GM19395 (cell line): Measurements from ENCODE around the gene NOP9.
A peak's percentile ranks its signal among the peaks of the same experiment; 100 is the strongest.

Experiments
- ATAC-seq: cut with Tn5 transposase; IDR thresholded peaks from one replicate; pipeline ENCODE4 v1.9.1; 2021; ENCODE audit warnings: mild to moderate bottlenecking, moderate library complexity; ENCODE audit not compliant: unreplicated experiment

The NOP9 gene, protein sequence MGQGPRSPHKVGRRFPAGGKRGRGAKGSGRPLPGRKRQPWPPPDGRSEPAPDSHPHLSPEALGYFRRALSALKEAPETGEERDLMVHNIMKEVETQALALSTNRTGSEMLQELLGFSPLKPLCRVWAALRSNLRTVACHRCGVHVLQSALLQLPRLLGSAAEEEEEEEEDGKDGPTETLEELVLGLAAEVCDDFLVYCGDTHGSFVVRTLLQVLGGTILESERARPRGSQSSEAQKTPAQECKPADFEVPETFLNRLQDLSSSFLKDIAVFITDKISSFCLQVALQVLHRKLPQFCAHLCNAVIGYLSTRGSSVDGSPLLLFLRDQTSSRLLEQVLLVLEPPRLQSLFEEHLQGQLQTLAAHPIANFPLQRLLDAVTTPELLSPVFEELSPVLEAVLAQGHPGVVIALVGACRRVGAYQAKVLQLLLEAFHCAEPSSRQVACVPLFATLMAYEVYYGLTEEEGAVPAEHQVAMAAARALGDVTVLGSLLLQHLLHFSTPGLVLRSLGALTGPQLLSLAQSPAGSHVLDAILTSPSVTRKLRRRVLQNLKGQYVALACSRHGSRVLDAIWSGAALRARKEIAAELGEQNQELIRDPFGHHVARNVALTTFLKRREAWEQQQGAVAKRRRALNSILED

DNA sequence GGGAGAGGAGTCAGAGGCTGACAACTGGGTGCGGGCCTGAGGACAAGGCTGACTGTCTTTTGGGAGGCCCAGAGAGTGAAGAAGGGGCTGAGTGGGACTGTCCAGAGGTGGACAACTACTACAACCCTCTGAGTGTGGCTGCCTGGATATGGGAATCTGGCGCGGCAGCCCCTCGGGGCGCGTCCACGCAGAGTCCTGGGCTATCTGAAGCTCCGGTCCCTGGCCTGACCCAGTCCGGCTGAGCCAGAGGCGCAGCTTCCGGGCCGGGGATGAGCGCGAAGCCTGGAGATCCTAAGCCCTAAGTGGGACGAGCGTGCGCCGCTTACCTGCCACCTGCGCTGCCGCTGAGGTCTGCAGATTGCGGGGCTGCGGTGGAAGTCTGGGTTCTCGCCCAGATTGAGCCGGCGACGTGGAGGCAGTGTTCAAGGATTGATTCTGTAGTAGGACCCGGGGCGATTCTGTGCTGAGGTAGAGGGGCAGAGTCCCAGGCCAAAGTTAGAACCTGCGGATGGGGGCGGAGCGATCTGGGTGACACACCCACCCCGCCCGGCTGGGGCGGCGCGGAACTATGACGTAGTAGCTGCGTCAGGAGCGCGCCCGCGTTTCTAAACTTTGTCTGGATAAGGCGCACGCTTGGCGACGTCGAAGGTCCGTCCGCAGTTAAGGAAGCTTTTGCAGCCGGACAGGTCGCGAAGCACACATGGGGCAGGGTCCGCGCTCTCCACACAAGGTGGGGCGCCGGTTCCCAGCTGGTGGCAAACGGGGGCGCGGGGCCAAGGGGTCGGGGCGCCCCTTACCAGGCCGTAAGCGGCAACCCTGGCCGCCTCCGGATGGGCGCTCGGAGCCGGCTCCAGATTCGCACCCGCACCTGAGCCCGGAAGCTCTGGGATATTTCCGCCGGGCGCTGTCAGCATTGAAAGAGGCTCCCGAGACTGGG, at the start of gene NOP9, which contains the start of gene DHRS1:
TSS of gene NOP9 (plus strand) at position 596 of the 937 bp plus-strand sequence. CDS start at position 701, 105 bp downstream.
TSS of gene DHRS1 (minus strand) at position 526 of the 937 bp plus-strand sequence. CDS start 674 bp downstream, outside the sequence.
- peak; percentile 78 for ATAC-seq

DNA sequence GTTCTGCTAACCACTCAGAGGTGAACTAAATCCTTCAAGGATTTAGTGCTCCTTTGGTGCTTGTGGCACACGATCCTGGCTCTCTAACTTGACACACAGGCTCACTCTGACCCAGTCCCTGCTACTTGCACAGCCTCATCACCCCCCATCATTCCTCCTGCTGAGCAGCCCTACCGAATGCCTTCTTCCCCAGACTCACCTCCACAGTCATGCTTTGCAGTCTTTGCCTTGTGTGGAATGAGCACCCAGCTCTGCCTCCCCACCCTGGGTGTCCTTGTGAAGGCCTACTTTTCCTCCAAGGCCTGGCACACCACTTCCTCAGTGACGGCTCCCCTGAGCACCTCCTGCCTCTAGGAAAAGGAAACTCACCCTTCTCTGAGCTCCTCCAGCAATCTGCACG, 49.3 kb upstream of the NOP9 start:
- no peak for ATAC-seq

DNA sequence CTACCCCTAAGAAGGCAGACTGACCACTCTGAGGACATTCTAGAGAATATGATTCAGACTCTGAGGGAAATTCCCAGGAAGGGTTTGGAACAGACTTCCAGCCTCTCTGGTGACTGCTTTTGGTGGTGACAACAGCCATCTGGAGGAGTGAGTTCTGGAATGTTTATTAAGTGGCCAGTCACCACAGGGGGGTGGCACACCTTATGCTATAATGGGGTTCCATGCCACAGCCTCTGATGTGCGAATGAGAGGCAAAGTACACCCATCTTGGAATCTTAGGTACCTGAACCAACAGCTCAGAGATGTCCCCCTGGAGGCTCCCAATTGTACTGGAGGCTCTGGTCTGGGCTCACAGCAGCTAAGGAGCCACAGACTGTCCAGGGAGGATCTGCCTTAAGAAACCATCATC, 47.8 kb upstream of the NOP9 start:
- no peak for ATAC-seq

DNA sequence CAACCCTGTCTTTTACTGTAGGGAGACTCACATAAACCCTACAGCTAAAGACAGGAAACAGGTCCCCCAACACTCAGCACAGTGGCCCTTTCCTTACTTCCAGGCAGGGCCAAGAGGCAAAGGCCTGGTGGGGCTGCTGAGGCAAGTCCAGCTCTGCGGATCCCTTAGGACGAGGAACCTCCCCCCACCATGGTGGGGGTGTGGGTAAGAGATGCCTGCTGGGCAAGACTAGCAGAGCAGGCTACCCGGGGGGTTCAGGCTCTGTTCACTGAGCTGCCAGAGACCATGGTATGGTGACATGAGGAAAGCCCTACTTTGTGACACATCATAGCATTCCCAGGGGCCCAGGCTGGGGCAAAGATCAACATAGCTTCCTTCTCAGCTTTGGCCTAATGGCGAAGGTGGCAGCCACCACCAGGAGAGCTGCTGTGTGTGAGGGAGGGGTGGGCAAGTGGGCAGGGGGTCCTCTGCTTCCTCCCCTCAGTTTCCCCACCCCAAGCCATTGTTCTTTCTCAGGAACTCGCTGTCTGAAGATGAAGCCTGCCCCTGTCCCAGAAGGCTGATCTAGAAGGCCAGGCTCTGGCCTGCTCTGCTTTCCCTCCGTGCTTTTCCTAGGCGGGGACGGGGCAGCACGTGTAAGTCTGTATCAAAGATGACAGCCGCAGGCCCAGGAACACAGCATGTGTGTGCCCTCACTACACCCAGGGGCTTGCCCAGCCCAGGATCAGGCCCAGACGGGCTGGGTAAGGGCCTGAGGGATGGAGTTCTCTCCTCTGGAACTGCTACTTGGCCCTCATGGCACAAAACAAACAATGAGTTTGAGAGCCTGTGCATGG, 47.1 kb upstream of the NOP9 start:
- no peak for ATAC-seq

DNA sequence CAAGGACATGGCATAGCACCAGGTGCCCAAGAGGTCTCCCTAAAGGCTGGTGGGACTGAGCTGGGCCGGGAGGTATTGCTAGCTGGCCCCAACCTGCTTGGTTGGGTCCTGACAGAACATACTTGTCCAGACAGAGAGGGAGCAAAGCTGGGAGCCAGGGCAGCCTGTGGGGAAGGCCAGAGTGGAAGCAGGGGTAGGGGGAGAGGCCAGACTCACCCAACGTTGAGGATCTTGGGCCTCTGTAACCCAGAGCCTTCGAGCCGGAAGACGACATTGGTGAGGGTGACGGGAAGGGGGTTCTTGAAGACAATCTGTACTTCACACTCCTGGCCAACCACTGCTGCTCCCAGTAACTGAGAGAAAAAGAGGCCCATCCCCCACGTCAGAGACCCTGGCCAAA, 45.7 kb upstream of the NOP9 start:
- ATAC-seq = no peak

DNA sequence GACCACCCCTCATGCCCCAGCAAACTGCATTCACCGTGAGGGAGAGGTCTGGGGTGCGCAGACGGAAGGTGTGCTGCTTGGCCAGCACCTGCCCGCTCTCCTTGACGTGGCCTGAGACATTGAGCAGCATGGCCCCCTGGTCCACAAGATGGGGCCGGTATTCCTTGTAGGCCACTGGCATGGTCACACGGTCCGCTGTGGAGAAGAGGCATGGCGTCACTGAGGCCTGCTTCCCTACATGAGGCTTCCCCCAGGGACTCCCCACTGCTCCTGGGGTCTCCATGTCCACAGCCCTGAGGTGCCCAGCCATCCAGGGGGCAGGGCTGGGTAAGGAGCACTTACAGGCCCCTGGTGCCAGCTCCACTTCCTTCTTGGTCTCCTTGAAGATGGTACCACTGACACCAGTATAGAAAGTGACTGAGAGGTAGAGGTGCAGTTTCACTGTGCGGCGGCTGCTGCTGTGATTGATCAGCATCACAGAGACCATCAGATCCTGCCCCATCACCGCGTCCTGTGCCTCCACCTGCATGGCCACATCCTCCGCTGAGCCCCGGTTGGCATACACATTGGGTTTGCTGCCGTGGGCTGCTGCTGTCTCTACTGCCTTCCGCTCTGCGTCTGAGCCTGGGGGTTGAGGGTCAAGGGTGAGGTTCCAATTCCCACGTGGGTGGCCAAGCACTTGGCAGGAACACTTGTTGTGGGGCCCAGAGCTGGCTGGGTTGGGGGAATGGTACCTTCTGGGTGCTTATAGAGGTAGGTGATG, 44.8 kb upstream of the NOP9 start:
- ATAC-seq = no peak

DNA sequence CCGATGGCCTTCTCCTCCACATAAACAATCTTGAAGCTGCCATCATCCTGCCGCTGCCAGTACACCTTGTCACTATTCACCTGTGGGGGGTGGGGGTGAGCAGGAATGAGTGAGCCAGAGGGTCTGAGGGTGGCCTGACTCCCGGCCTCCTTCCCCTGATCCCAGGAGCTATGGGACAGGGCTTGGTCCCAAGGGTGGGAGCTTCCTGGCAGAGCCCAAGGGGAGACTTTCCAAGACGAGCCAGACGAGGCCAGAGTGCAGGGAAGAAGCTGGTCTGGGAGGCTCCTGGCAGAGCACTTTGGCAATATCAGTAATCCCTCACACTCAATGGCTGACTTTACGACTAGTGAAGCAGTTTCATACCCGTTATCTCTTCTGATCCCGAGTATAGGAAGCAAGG, 44.2 kb upstream of the NOP9 start:
- ATAC-seq = no peak

DNA sequence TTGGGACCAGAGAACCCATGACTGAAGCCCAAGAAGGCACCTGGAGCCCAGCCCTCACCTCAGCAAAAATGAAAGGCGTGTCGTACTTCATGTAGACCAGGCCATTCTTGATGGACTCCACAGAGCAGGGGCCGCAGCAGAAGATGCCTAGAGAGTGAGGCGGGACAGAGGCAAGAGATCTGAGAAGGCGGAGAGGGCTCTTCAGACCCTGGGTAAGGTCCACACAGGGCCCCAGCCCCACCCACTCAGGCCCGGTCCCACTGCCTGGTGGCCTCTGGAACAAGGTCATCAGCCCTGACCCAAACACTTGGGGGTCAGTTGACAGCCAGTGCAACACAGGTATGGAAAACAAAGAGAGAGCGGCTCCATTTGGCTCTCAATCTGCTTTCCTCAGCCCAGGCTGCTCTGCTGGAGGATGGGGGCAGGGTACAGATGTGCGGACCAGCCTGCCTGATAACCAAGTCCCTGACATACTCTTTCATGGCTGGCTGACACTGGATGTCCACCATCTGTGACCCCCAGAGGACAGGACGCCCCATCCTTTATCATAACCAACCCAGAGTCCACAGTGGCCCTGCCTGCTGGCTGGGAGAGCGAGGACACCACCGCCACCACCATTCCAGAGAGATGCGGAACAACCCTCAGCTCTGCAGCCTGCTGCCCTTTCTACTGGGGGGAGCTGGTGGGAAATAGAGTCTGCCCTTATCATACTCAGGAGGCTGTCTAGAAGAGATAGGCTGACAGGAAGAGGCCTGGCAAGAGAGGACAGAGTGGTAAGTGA, 43.5 kb upstream of the NOP9 start:
- no peak for ATAC-seq

DNA sequence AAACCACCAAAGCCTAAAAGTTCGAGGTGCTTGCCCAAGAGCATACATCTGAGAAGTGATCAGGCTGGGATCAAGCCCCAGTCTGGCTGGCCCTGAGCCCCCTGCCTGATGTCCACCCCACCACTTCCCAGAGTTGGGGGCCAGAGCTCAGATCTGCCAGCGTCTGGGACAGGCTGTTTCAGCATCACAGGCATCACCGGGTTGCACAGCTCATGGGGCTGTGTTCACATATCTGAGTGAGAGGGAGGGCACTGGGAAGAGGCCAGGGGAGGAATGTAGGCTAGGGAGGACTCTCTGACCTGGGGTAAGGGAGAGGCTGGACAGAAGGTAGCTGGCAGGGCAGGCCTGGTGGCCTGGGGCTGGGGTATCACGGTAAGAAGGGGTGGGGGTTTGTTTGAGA, 42.7 kb upstream of the NOP9 start:
- no peak for ATAC-seq

DNA sequence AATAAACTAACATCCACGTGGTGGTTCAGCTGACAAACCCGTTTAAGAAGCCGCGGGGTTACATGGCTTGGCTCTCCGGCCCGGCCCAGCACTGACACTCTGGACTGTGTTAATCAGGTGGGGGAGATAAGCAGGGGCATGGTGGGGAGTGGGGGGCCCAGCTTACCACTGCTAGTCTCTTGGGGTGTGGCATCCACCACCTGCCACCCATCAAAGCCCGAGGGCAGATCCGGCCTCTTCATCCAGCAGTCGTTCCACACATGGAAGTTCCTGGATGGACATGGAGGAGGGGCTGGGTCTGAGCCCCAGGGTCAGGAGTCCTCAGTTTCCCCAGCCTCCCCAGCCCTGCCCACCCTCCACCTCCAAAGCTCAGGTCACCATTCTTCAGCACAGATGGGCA, 41.5 kb upstream of the NOP9 start:
- no peak for ATAC-seq

DNA sequence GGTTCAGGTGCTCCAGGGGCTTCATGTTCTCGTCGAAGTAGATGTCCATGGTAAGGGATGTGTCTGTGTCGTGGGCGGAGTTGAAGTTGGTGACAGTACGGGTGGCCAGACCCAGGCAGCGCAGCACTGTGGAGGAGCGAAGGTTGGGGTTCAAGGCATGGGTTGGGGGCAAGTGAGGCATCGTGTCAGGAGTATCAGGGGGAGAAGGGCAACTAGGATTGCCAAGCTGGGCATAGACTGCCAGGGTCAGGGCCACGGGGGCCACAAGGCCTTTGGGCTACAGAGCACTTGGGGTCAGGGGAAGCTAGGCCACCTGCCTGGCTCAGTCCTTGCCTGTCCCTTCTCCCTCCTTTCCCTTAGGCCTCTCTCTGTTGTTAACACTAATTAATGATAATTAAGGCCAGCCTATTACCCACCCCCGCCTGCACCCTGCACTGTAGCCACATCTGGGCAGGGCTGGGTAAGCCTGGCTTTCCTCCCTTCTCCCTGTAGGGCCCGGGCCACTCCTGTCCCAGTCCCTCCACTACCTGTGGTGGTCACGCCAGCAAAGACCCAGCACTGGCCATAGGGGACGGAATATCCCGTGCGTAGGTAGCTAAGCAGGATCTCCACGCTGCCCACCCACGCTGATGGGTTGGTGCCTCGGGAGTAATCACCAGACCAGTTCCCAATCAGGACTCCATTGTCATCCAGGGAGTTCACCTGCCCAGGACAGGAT, 40.9 kb upstream of the NOP9 start:
- no peak for ATAC-seq

DNA sequence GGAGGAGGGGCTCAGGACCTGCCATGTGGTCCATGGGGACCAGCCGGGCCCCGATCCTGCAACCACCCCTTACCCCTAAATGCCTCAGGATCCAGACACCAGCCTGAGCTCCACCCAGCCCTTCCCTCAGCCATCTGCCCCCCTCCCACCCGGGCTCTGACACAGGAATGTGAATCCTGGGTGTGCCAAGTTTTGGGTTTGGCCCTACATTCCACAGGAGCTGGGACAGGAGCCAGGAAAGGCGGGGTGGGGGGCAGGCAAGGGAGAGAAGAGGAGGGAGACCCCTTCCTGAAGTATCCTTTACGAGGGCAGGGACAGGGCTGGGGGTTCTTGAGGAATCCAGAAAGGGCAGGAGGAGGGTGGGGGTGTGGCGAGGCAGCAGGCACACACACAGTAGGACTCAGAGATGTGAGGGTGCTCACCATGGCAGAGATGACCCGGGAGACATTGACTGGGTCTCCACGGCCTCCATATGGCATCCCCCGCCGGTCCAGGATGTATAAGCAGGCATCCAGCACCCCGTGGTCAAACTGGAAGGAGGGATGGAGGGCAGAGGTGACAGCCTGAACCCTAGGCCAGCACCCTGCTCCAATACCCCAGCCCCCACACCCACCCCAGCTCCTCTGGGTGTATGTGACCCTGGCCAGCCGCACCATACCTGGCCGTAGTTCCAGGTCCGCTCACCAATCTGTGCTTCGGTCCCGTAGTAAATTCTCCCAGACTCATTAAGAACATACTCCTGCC, 40.2 kb upstream of the NOP9 start:
- no peak for ATAC-seq

DNA sequence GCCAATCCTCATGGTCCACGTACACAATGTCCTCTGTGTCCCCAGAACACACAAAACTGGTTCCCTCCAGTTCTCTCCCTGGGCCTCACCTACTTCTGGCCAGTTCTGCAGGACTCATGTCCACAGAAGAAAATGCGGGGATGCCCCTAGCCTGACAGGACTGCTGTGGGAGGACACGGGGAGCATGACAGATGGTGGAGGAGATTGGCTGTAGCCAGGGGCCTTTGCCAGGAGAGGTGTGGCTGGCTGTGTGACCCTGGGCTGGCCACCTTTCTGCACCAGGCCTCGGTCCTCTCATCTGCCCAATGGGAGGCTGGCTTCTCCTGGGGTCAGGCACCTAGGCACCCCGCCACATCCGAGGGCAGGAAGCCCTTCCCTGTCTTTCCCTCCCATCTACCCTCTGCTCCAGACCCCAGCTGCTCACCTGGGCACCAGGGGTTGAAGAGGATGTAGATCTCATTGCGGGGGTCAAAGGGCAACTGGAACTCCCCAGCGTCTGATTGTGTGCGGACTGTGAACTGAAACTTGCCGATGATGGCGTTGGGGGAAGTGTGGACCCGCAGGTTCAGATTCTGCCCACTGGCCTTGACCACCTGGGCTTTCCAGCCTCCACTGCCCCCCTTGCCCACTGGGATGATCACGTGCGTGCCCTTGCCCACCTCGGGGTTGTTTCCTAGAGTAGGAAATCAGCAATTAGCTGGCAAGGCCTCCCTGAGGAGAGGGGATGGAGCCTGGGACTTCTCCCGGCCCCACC, 39.4 kb upstream of the NOP9 start:
- ATAC-seq = no peak

DNA sequence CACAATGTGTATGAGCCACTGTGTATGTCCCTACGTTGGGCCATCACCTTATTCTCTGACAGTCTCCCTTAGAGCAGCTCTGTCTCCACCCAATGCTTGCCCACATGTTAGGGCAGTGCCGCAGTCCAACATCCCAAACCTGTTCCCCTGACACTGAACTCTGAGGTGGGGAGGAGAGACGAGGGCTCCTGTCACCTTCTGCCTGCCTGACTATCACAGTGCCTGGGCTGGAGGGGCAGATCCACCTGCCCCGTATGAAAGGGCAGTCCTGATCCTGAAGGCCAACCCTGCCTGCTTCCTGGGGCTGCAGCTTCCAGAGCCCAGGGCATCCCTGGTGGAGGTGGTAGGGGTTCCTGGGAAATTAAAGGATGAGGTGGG, 38.9 kb upstream of the NOP9 start:
- ATAC-seq = no peak

DNA sequence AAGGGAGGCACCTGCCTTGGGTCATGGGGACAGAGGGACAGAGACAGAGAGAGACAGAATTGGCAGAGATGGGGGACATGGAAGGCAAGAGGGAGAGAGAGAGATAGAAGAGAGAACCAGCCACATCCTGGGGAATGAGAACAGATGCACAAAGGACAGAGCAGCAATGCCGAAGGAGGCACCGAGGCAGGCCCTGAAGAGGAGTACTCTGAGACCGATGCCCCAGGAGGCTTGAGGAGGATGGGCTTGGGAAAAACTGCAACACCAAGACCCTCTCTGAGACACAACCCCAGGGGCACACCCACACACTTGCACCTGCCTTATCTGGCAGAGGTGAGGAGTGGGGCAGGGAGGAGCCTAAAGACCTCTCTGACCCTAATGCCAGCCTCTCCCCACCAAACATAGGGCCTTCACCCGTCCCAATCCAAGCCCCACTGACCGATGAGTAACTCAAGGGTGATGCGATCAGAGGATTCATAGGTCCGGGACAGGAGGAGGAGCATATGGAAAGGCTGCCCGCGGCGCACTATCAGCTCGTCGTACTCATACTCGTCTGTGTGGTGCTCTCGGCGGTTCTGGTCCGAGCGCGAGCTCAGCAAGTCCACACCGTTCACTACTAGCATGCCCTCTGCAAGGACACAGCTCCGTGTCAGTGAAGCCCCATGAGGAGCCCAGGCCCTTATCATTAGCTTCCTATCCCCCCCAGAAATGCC, 38.2 kb upstream of the NOP9 start:
- no peak for ATAC-seq

DNA sequence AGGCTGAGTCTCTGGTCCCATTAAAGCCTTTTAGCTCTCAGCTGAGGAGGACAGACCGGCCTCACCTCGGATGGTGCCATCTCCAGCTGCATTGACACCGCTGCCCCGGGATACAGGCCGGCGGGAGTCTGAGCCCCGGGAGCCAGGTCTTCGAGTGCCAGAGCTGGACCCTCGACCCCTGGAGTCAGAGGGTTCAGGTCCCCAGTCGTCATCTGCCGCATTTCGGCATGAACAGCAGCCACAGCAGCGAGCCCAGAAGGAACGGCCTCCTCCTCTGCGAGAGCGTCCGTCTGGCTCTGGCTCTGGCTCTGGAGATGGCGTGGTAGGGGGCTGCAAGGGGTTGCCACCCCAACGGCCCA, 37.7 kb upstream of the NOP9 start:
- ATAC-seq = no peak
